ENCODE measurements around the gene SLC25A38.

The SLC25A38 gene

GRCh38 chr3:39385456-39386090, 2.4 kb downstream of the SLC25A38 start:
- H3K27ac ChIP-seq = no peak overlapping the region
- no peaks in the 10 kb centered on the region for H3K9me3 ChIP-seq
- no peak overlapping the region for H3K4me3 ChIP-seq (ENCODE audit: low read depth in 1 of 2, low read length in 1 of 2)
- H3K36me3 ChIP-seq = no peaks in the 10 kb centered on the region
- TF ChIP-seq CTCF (IDR thresholded peaks at IDR 0.05) = no peak
- H3K4me1 ChIP-seq (ENCODE audit: control insufficient read depth in 1 of 2, insufficient read depth in 1 of 2, low read depth in 1 of 2, low read length in 1 of 2) = peaks cover 11 to 15% of the 10 kb centered on the region in 2 experiments
- no peaks in the 10 kb centered on the region for H3K27me3 ChIP-seq

- TF ChIP-seq CTCF (IDR thresholded peaks at IDR 0.05) = no peak
- Histone ChIP-seq H3K4me1 (ENCODE audit: control insufficient read depth in 1 of 2, insufficient read depth in 1 of 2, low read depth in 1 of 2, low read length in 1 of 2) (peaks cover 11 to 15% of the 10 kb centered on the region in 2 experiments), H3K4me3 (ENCODE audit: low read depth in 1 of 2, low read length in 1 of 2) (no peak overlapping the region), H3K27ac (no peak overlapping the region), H3K9me3 (no peaks in the 10 kb centered on the region), H3K36me3 (peaks cover 3% of the 10 kb centered on the region), H3K27me3 (no peaks in the 10 kb centered on the region)
Observed at GRCh38 chr3:39386318-39386717, 3.1 kb downstream of the SLC25A38 start.

- H3K4me1 ChIP-seq (ENCODE audit: control insufficient read depth in 1 of 2, insufficient read depth in 1 of 2, low read depth in 1 of 2, low read length in 1 of 2) = peaks cover 11 to 15% of the 10 kb centered on the region in 2 experiments
- H3K4me3 ChIP-seq (ENCODE audit: low read depth in 1 of 2, low read length in 1 of 2) = no peak overlapping the region
- H3K9me3 ChIP-seq = no peaks in the 10 kb centered on the region
- H3K27me3 ChIP-seq = no peaks in the 10 kb centered on the region
- TF ChIP-seq CTCF (IDR thresholded peaks at IDR 0.05) = no peak
- no peak overlapping the region for H3K27ac ChIP-seq
- peaks cover 15% of the 10 kb centered on the region for H3K36me3 ChIP-seq
Observed at GRCh38 chr3:39387411-39387975, 4.3 kb downstream of the SLC25A38 start.

- no peak overlapping the region for H3K27ac ChIP-seq
- peaks cover 17% of the 10 kb centered on the region for H3K36me3 ChIP-seq
- H3K4me1 ChIP-seq (ENCODE audit: control insufficient read depth in 1 of 2, insufficient read depth in 1 of 2, low read depth in 1 of 2, low read length in 1 of 2) = peaks cover 8 to 11% of the 10 kb centered on the region in 2 experiments
- no peaks in the 10 kb centered on the region for H3K9me3 ChIP-seq
- no peaks in the 10 kb centered on the region for H3K27me3 ChIP-seq
- no peak for TF ChIP-seq CTCF (IDR thresholded peaks at IDR 0.05)
- H3K4me3 ChIP-seq (ENCODE audit: low read depth in 1 of 2, low read length in 1 of 2) = no peak overlapping the region
Observed at GRCh38 chr3:39388153-39388552, 5.0 kb downstream of the SLC25A38 start.

GRCh38 chr3:39388741-39389248, 5.6 kb downstream of the SLC25A38 start:
- no peak for TF ChIP-seq CTCF (IDR thresholded peaks at IDR 0.05)
- peaks cover 1 to 4% of the 10 kb centered on the region in 2 experiments for H3K4me1 ChIP-seq (ENCODE audit: control insufficient read depth in 1 of 2, insufficient read depth in 1 of 2, low read depth in 1 of 2, low read length in 1 of 2)
- no peaks in the 10 kb centered on the region for H3K9me3 ChIP-seq
- no peak overlapping the region for H3K4me3 ChIP-seq (ENCODE audit: low read depth in 1 of 2, low read length in 1 of 2)
- H3K27ac ChIP-seq = no peak overlapping the region
- peaks cover 17% of the 10 kb centered on the region for H3K36me3 ChIP-seq
- no peaks in the 10 kb centered on the region for H3K27me3 ChIP-seq
